ENCODE results near the gene HMGA1.

HMGA1 gene

DNA sequence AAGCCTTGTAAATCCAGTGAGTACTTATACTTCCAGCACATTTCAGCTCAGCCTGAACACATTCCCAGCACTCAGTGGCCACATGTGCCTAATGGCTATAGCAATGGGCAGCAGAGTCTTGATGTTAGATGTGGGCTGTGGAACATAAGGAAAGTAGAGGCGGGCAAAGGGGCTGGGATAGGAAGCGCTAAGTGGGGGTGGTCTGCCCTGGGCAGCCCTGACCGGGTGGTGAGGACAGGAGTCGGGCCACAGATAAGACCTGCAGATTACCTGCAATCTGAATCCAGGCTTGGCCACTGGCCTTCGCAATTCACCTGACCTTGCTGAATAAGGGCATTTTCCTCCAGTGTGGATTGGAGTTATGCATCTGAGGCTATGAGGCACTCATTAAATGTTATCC is 11.1 kb upstream of the HMGA1 start:
- DNase-seq: no peak

DNA sequence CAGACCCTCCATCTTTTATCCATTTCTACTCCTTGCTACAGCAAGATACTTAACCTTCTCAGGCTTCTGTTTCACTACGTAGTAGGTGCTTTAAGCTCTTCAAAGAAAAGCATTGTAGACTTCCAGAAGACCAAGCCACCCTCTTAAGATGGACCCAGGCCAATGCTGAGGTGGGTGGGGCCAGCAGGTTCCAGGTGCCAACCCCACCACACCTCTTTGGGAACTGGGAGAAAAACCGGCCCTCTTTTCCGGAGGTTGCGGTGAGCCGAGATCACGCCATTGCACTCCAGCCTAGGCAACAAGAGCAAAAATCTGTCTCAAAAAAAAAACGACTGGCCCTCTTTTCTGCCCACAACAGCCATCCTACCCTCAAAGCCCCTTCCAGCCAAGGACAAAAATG is 10.6 kb upstream of the HMGA1 start:
- no peak for DNase-seq

DNA sequence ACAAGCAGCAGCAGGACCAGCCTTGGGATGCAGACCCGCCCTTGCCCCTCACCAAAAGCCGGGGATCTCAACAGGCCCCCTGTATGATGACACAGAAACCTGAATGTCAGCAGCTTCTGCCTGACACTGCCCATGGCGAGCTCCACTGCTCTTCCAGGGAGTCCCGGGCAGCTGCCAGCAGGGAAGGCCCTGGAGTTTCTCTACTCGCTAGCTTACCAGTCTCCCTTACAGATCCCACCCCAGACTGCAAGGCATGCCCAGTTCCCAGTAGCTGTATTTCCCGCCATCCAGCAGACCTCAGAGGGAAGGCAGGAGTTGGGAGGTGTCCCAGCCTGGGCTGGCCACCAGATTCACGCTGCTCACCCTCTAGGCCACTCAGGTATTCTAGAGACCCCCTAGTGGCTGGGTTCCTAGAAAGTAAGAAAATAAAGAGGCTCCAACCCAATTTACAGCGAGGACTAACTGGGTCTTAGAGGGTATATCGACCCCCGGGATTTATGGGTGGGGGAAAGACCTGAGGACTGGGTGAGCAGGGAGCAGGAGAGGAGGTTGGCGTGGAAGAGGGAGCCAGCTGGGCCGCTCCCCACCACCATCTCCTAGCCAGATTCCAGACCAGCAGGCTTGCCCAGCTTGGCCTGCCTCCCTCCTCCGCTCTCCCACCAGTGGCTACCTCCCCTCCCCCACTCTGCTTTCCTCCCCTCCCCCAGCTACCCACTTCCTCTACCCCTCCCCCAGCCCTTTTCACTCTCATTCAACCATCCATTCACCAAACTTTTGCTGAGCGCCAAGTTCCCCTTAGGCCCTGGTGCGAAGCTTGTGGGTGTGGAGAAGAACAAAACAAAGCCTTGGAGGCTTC is 9.7 kb upstream of the HMGA1 start:
- DNase-seq: no peak

DNA sequence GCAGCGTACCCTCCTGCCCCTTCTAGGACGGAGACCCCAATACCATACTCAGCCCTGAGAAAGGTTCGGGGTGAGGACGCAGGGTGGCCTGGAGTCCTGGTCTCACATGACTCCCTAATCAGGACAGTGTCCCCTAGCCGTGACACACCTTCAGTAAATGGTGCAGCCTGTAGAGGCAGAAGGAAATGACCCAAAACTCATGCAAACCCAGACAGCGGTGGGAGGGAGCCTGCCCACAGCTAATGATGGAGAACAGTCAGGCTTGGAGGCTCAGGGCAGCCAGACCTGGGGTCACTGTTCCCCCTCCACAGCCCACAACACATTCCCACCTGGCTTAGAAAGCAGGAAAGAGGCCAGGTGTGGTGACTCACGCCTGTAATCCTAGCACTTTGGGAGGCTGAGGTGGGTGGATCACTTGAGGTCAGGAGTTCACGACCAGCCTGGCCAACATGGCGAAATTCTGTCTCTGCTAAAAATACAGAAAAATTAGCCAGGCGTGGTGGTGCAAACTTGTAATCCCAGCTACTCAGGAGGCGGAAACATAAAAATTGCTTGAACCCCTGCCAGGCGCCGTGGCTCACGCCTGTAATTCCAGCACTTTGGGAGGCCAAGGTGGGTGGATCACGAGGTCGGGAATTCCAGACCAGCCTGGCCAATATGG is 8.8 kb upstream of the HMGA1 start:
- no peak for DNase-seq

DNA sequence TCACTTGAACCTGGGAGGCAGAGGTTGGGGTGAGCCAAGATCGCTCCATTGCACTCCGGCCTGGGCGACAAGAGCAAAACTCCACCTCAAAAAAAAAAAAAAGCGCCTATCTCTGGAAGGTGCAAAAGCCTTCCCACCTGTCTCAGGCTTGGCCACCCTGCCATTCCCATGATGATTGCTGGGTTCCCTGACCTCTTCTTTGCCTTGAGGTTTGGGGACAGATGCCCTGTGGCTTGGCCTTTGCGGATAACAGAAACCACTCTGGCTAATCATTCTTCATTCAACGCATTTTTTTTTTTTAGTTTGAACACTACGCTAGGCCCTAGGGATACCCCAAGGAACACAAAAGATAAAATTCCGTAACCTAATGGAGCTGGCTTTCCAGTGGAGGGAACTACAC is 6.8 kb upstream of the HMGA1 start:
- DNase-seq: no peak

DNA sequence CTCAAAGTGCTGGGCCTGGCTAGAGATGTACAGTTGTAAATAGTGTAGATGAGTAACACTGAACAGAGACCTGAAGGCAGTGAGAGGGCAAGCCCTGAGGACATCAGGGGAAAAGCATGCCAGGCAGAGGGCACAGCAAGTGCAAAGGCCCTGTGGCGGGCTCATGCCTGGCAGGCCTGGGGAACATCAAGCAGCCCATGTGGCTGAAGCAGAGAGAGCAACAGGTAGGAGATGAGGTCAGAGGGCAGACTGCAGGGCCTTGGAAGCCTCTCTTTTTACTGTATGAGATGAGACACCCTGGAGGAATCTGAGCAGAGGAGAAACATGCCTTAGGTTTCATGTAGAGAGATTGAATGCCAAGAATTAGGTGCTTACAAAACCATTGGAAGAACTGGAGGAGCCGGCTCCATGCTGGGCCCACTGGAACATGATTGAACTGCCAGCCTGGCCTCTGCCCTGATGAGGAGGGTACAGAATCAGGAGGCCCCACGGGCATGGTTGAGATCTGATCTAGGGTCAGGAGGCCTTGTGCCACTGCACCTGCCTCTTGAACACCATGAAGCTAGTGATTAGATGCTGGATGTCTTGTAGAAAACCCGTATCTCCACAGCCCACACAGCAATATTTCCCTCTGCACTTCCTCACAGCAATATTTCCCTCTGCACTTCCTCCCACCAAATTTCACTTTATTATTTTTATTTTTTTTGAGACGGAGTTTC is 5.9 kb upstream of the HMGA1 start:
- no peak for DNase-seq

DNA sequence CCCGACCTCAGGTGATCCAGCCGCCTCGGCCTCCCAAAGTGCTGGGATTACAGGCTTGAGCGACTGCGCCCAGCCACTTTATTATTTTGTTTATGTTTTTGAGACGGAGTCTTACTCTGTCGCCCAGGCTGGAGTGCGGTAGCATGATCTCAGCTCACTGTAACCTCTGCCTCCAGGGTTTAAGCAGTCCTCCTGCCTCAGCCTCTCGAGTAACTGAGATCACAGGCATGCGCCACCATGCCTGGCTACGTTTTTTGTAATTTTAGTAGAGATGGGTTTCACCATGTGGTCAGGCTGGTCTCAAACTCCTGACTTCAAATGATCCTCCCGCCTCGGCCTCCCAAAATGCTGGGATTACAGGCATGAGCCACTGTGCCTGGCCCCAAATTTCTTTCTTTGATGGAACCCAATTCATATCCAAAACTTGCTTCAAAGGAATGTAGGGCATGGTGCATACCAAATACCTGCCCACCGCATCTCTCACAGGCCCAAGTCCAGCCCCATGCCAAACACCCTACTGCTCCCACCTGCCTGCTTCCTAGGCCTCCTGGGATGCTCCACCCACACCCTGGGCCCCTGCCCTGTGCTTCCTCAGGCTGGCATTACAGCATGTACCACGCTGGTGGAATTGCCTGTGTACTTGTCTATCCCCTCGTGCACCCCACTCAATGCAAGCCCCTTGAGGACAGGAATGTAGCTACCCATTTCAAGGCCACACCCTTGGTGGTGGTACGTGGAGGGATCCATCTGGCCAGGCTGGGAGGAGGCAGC is 4.9 kb upstream of the HMGA1 start:
- DNase-seq: no peak

DNA sequence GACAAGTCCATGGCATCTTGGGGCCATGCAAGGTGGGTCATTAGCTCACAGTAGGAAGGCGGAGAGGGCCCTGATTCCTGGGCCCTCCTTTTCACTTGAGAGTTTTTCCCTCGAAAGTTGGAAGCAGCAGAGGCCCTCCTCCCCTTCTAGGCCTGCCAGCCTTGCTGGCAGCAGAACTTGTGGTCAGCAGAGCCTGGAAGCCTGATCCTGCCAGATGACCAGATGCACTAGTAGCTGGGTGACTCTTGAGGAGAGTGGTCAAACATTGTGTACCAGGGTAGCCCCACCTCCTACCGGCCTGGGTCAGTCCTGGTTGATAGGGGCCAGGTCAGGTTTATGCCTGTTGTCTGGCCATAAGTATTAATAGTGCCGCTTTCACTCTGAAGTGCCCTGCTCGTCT is 3.8 kb upstream of the HMGA1 start:
- DNase-seq: no peak

DNA sequence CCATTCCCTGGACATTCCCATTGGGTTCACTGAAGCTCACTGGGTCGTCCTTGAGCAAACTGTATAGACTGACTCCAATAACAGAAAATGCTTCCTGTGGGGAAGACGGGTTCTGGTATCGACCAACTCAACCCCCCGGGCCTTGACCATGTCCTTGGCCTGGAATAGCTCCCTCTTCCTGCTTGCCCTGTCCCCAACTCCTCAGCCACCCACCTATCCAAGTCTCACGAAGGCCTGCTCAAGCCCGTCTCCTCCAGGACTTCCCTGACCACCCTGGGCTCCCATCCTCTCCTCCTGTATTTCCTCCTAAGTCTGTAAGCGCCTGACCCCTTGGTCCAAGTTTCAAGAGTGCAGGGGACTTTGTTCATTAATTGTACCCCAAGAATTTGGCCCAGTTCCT is 2.8 kb upstream of the HMGA1 start:
- no peak for DNase-seq

DNA sequence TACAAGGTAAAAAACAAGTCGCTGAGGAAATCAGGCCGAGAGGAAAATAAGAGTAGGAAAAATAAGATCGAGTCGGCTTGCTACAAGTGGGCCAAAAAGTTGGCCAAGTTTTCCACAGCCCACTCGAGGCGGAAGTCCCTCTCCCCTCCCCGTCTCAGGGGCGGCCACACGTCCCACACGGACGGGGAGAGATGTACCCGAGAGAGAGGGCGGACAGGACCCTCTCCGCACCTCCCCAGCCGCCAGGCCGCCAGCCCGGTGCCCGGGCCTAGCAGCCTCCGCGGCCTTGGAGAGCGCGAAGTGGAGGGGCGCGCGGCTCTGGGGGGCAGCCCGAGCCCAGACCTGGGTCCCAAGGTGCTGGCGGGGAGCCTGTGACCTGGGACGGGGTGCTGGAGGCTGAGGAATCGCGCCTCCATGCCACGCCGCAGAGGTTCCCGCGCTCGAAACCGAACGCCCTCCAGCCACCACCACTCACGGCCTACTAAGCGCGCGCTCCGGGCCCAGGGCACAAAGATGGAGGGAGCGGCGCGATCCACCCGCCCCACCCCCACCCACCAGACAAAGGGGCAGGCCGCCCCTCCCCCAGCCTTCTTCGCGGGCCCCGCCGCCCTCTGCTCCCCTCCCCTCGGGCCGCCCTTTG is 1.9 kb upstream of the HMGA1 start:
- no peak for DNase-seq

DNA sequence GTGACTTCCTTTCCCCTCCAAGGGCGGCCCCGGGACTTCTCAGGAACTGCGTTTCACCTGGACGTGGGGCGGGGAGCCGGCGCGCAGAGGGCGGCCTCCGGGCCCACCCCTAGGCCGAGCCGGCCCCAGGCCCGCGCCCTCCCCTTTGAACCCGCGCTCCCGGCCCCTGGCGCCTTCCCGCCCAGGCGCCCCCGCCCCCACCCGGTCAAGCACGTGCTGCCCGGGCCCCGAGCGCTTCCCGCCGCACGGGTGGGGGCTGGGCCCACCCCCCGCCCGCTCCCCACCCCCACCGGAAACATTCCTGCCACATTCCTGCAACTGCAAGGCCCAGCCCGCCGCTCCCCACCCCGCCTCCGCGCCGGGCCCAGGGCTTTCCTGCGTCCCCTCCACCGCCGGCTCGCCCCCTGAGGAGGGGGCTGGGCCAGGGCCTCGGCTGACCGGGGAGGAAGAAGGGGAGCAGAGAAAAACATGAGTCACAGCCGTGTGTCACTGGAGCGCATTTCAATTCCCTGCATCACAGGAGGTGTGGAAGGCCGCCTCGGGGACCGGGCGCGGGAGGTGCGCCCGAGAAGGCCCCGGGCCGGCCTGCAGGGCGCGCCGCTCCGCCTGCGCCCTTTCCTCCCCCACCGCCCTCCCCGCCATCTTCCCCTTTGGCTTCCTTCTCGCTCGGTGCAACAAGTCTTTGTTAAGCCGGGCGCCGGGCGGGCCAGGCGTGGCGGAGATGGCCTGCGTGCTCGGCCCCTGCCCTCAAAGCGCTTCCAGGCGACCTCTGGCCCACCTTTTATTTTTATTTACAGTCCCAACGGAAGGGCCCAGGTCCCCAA is 1.2 kb upstream of the HMGA1 start:
- no peak for DNase-seq

DNA sequence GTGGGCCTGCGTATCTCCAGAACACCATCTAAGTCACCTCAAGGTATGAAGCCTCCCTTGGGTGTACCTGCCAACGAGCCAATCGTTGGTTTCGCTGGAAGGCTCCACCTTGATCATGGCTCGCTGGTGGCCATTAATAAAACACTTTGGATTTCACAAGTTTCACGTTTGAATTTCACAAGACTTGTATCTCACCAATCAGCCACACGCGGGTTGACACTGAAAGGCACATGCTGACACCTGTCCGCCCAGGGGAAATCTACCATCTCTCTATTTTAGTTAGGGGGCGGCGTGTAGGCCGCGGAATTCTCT is 586 bp upstream of the HMGA1 start:
- no peak for DNase-seq

DNA sequence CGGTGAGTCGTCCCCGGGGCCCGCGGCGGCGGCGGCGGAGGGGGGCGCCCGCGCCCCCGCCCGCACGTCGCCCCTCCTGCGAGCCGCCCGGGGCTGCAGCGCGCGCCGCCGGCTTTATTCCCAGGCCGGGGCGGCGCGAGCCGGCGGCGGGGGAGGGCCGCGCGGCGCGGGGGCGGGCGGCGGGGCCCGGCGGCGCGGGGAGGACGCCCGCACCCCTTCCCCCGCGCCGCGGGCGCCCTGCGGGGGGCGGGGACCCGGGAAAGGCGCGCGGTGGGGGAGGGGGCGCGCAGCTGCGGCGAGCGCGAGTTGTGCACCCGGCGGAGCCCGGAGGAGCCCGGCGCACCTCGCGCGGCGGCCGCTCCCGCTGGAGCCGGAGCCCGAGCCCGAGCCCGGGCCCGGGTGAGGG is 646 bp downstream of the HMGA1 start:
- no peak for DNase-seq

DNA sequence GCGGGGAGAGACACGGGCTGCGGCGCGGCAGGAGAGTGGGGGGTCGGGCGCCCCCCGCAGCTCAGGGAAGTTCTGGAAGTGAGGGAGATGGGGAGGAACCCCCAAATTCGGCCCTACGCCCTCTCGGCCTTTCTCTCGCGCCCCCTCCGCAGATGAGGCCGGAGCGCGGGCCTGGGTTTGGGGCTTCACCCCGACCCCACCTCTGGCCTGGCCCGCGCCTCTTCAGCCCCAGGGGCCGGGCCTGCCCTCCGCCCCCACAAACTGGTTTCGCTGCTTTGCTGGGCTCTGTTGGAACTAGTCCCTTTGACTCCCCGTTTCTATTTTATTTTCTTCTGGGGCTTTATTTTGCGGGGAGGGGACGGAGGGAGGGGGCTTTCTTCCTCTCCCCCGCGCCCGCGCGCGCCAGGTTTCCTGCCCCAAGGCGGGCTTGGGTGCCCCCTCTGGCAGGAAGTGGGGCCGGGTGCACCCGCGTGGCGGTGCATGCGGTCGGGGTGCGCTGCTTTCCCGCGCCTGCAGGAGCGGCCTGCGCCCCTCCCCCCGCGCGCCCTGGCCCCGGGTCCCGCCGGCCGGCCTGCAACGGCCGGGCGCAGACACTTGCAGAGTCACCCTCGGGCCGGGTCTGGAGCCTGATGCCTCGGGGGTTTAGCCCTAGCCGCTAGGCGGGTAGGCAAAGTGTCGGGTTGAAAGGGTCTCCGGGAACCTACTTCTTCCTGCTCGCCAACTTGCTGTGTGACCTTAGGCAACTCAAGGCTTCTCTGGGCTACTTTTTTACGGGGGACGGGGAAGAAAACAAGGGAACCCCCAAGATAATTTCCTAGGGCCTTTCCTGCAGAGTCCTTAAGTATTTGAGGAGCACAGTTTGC is 1.3 kb downstream of the HMGA1 start:
- DNase-seq: no peak

DNA sequence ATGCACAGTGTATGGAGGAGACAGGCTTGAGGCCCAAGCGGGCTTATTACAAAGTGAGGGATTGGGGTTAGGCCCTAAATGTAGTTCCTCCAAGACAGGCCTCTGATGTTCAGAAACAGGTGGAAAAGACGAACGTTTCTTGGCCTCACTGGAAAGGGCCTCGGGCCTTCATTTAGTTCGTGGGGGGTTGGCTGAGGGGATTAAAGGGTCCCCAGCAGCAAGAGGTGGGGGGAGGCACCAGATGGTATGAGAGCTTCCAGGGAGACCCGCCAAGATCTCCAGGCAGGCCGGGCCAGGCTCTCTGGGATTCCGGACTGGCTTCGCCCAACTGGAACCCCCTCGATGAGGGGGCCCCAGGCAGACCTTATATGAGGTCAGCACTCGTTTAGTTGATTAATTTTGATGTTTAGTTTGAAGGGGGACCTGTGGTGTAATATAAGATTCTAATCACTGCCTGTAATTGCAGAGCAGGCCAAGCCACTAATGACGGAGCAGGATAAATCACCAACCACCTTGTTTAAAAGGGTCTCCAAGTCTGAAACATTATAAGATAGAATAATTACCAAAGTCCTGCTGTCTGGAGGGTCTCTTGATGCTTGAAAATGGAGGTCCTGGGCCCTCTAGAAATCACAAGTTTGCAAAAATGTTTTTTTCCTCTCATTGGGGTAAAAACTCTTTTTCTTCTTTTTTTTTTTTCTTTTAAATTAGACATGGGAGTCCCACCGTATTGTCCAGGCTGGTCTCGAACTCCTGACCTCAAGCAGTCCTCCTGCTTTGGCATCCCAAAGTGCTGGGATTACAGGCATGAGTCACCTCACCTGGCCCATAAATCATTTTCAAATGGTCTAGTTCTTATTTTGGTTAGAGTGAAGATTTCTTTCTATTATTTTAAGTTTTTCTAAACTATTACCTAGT is 2.2 kb downstream of the HMGA1 start:
- DNase-seq: no peak

DNA sequence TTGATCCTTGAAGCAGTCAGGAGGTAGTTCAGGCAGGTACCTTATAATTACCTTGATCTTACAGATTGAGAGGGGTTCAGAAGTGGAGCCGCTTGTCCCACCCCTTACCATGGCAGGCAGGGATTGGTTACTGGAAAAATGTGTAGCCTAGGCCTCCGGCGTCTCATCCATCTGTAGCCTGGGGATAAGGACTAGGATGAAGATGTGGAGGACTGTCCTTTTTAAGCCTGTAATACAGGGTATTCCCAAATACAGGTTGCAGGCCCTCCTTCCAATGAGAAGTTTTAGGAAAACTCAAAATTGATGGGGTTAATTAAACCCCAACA is 2.8 kb downstream of the HMGA1 start:
- DNase-seq: no peak

DNA sequence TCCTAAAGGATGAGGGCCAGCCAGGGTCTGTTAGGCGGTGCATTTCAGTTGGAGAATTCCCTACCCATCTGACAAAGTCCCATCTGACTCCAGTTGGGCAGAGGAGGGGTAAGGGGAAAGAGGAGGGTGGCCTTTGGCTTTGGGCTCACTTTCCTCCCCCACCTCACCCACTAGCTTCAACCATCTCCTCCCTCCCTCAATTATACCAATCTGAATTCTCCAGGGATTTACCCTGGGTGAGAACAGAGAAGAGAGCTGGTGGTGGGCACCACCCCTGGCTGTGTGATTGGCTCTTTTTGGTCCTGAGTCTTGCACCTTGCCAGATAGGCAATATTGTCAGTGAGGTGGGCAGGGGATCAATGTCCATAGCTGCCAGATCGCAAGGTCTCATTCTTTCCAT is 3.2 kb downstream of the HMGA1 start:
- no peak for DNase-seq

DNA sequence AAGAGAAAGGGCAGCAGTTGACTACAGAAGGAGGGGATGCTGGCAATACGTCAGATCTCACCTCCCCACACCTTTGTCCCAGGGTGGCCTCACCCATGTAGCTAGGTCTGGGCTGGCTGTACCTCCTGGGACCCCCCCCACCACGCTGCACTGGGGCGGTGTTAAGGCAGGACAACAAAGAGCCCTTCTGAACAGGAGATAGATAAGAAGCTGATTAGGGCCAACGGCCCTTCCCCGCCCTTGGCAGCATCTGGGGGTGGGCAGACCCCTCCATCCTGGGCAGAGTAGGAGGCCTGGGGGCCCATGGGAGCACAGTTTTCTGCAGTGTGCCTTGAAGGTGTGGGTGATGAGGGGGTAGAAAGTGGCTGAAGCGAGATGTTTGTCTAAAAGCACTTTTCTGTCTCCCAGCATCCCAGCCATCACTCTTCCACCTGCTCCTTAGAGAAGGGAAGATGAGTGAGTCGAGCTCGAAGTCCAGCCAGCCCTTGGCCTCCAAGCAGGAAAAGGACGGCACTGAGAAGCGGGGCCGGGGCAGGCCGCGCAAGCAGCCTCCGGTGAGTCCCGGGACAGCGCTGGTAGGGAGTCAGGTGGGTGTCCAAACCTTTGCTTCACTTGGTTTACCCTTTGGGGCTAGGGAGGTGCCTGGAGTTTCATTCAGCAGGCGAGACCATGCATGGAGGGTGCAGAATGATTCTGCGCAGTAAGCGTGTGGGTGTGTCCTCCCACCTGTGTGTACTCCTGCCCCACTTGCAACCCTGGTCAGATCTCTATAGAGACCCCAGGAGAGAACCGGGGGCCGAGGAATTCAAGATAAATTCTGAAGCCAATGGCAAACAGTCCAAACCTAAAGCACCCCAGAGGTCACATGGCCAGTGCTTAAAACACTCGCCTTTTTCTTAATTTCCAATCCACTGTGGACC is 3.9 kb downstream of the HMGA1 start:
- DNase-seq: no peak
